H1 (cell line): ENCODE data around the gene MRTFB. TPM values are rescaled to one million over a fixed set of nuclear protein-coding genes. Genes with fewer than 3 reads are reported as not detected.

Experiments
- BACH1 ChIP-seq: IDR thresholded peaks from 2 replicates; pipeline ENCODE4 v1.6.1; 2012; ENCODE audit warnings: low read length, improper control_type of control experiment
- CBX5 ChIP-seq: fragments of 300-800, 300-1000 bp; sonication (generic); IDR thresholded peaks from 2 replicates; pipeline ENCODE4 v1.7.1; 2016; ENCODE audit warnings: antibody characterized with exemption, low read length, low read depth
- CHD2 ChIP-seq: IDR thresholded peaks from 2 replicates; pipeline ENCODE4 v1.6.1; 2012; ENCODE audit warnings: low read length, improper control_type of control experiment
- GABPA ChIP-seq: IDR thresholded peaks from 2 replicates; pipeline ENCODE4 v1.6.1; 2011; ENCODE audit warnings: mild to moderate bottlenecking, low read length, moderate library complexity, borderline replicate concordance; ENCODE audit not compliant: insufficient read depth
- JUN ChIP-seq: IDR thresholded peaks from 2 replicates; pipeline ENCODE4 v1.6.1; 2011; ENCODE audit warnings: low read depth, mild to moderate bottlenecking, improper control_type of control experiment, low read length
- JUND ChIP-seq: IDR thresholded peaks from 2 replicates; pipeline ENCODE4 v1.6.1; 2011; ENCODE audit warnings: mild to moderate bottlenecking, improper control_type of control experiment, low read length
- NANOG ChIP-seq: IDR thresholded peaks from 2 replicates; pipeline ENCODE4 v1.6.1; 2011; ENCODE audit warnings: low read length, low read depth, mild to moderate bottlenecking, inconsistent platforms; ENCODE audit not compliant: insufficient read depth, poor library complexity, severe bottlenecking
- POLR2A ChIP-seq, 2 experiments: IDR thresholded peaks; 1 replicate in 1 of 2; 2 replicates in 1 of 2; pipeline ENCODE4 v1.6.1; 2011; ENCODE audit warnings: low read depth in 2 of 2, low read length in 2 of 2, mild to moderate bottlenecking in 2 of 2; ENCODE audit errors: control extremely low read depth in 1 of 2
- SP1 ChIP-seq: IDR thresholded peaks from 2 replicates; pipeline ENCODE4 v1.6.1; 2011; ENCODE audit warnings: low read depth, low read length
- SP4 ChIP-seq: IDR thresholded peaks from 2 replicates; pipeline ENCODE4 v1.6.1; 2012; ENCODE audit warnings: low read length, inconsistent platforms
- polyA plus RNA-seq, 7 experiments: library from polyadenylated mRNA; depleted of rRNA in 3 of 7; stranded (reverse) in 5 of 7; unstranded in 2 of 7; fragments of >200 nt in 5 of 7; fragments of 200-250 nt in 2 of 7; gene quantifications; 1 replicate in 5 of 7; 2 replicates in 1 of 7; 4 replicates in 1 of 7; pipeline versions ENCODE4 v1.2.1 to v1.2.3, GENCODE V29; 2011 to 2013; ENCODE audit warnings: missing spikeins in 2 of 7, mixed read lengths in 2 of 7
- total RNA-seq: library from RNA; stranded (reverse); fragmentation: NEBNext Ultra II Directional; extraction: Animal tissue kit (Norgen Biotek cat#: 25700); gene quantifications from 2 replicates; pipeline ENCODE4 v1.2.1, GENCODE V29; 2021
- TF ChIP-seq, protein P1 (sequence below): fragments of 300-600 bp; sonication (generic); IDR thresholded peaks from 2 replicates; pipeline ENCODE4 v1.7.1; 2012; ENCODE audit warnings: low read length, moderate library complexity, mild to moderate bottlenecking, inconsistent platforms; ENCODE audit not compliant: insufficient replicate concordance
- TF ChIP-seq, protein P2 (sequence below): IDR thresholded peaks from 2 replicates; pipeline ENCODE4 v1.6.1; 2012; ENCODE audit warnings: inconsistent platforms

MRTFB gene
- total and polyA plus RNA-seq, 2 of the 8 experiments (the other 6 are each of a cell fraction or from before 2014, with no cell fraction given), result 13.5 to 34.9 TPM

DNA sequence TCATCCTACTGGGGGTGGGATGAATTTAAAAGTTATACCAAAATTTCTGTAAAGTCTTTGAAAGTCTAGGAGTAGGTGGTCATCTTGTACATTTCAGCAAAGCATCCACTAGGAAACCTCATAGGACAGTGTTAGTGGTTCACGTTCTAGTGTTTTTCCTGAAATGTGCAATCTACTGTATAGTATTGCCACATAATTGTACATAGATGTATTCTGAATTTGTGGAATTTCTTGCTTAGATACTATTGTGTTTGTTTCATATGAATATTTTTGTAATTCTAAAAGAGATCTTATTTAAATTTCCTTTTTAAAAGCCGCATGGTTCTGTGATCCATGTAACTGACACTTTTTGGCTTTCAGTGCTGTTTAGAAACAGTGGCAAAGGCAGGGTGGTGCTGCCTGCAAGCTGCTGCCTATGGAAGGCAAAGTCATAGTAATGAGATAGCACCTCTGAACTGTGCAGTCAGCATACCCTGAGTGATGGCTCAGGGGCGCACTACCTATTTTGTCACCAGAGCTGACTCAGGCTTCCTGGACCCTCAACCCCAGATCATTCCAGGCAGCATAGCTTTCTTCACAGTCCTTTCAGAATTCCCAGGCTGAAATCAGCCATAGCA lies 193.3 kb downstream of the MRTFB start (continued):
- TF ChIP-seq, protein P1, sequence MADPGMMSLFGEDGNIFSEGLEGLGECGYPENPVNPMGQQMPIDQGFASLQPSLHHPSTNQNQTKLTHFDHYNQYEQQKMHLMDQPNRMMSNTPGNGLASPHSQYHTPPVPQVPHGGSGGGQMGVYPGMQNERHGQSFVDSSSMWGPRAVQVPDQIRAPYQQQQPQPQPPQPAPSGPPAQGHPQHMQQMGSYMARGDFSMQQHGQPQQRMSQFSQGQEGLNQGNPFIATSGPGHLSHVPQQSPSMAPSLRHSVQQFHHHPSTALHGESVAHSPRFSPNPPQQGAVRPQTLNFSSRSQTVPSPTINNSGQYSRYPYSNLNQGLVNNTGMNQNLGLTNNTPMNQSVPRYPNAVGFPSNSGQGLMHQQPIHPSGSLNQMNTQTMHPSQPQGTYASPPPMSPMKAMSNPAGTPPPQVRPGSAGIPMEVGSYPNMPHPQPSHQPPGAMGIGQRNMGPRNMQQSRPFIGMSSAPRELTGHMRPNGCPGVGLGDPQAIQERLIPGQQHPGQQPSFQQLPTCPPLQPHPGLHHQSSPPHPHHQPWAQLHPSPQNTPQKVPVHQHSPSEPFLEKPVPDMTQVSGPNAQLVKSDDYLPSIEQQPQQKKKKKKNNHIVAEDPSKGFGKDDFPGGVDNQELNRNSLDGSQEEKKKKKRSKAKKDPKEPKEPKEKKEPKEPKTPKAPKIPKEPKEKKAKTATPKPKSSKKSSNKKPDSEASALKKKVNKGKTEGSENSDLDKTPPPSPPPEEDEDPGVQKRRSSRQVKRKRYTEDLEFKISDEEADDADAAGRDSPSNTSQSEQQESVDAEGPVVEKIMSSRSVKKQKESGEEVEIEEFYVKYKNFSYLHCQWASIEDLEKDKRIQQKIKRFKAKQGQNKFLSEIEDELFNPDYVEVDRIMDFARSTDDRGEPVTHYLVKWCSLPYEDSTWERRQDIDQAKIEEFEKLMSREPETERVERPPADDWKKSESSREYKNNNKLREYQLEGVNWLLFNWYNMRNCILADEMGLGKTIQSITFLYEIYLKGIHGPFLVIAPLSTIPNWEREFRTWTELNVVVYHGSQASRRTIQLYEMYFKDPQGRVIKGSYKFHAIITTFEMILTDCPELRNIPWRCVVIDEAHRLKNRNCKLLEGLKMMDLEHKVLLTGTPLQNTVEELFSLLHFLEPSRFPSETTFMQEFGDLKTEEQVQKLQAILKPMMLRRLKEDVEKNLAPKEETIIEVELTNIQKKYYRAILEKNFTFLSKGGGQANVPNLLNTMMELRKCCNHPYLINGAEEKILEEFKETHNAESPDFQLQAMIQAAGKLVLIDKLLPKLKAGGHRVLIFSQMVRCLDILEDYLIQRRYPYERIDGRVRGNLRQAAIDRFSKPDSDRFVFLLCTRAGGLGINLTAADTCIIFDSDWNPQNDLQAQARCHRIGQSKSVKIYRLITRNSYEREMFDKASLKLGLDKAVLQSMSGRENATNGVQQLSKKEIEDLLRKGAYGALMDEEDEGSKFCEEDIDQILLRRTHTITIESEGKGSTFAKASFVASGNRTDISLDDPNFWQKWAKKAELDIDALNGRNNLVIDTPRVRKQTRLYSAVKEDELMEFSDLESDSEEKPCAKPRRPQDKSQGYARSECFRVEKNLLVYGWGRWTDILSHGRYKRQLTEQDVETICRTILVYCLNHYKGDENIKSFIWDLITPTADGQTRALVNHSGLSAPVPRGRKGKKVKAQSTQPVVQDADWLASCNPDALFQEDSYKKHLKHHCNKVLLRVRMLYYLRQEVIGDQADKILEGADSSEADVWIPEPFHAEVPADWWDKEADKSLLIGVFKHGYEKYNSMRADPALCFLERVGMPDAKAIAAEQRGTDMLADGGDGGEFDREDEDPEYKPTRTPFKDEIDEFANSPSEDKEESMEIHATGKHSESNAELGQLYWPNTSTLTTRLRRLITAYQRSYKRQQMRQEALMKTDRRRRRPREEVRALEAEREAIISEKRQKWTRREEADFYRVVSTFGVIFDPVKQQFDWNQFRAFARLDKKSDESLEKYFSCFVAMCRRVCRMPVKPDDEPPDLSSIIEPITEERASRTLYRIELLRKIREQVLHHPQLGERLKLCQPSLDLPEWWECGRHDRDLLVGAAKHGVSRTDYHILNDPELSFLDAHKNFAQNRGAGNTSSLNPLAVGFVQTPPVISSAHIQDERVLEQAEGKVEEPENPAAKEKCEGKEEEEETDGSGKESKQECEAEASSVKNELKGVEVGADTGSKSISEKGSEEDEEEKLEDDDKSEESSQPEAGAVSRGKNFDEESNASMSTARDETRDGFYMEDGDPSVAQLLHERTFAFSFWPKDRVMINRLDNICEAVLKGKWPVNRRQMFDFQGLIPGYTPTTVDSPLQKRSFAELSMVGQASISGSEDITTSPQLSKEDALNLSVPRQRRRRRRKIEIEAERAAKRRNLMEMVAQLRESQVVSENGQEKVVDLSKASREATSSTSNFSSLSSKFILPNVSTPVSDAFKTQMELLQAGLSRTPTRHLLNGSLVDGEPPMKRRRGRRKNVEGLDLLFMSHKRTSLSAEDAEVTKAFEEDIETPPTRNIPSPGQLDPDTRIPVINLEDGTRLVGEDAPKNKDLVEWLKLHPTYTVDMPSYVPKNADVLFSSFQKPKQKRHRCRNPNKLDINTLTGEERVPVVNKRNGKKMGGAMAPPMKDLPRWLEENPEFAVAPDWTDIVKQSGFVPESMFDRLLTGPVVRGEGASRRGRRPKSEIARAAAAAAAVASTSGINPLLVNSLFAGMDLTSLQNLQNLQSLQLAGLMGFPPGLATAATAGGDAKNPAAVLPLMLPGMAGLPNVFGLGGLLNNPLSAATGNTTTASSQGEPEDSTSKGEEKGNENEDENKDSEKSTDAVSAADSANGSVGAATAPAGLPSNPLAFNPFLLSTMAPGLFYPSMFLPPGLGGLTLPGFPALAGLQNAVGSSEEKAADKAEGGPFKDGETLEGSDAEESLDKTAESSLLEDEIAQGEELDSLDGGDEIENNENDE, result no peak
- TF ChIP-seq JUN (no peak), GABPA (no peak), NANOG (no peak), POLR2A (IDR thresholded peaks at IDR 0.05; ENCODE audit: control extremely low read depth in 1 of 2, low read depth in 2 of 2, low read length in 2 of 2) (no peak), BACH1 (no peak), CHD2 (no peak), CBX5 (no peak), SP4 (no peak), SP1 (no peak), JUND (no peak)
- TF ChIP-seq, protein P2, sequence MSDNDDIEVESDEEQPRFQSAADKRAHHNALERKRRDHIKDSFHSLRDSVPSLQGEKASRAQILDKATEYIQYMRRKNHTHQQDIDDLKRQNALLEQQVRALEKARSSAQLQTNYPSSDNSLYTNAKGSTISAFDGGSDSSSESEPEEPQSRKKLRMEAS, result no peak
